ENCODE data around the gene DIP2B. TPM values are rescaled to one million over a fixed set of nuclear protein-coding genes. Genes with fewer than 3 reads are reported as not detected.

DIP2B gene
- total RNA-seq, 2 donors from 2014 or later: 30.8 to 34.3 TPM

GRCh38 chr12:50584135-50584534 is 79.3 kb downstream of the DIP2B start:
- no peak for ATAC-seq
- no peak overlapping the region for H3K4me3 Mint-ChIP-seq
- H3K9me3 Mint-ChIP-seq: no peaks in the 10 kb centered on the region
- no peak for DNase-seq (ENCODE audit: low spot score)
- peaks cover 12 to 18% of the 10 kb centered on the region in 2 donors for H3K4me1 Mint-ChIP-seq (ENCODE audit: low read depth in 2 of 2)
- H3K36me3 Mint-ChIP-seq: no peaks in the 10 kb centered on the region
- H3K27ac Mint-ChIP-seq: no peak overlapping the region
- H3K27me3 Mint-ChIP-seq: no peaks in the 10 kb centered on the region

- ATAC-seq (peak in 1 of 2 donors; percentile 46), DNase-seq (ENCODE audit: low spot score) (no peak)
- peak overlapping the region; percentile 2 for H3K4me3 Mint-ChIP-seq
- H3K27me3 Mint-ChIP-seq: no peaks in the 10 kb centered on the region
- peak overlapping the region in 1 of 2 donors; percentile 28 for H3K27ac Mint-ChIP-seq
- H3K4me1 Mint-ChIP-seq (ENCODE audit: low read depth in 2 of 2): peaks cover 11 to 19% of the 10 kb centered on the region in 2 donors
- no peaks in the 10 kb centered on the region for H3K9me3 Mint-ChIP-seq
- H3K36me3 Mint-ChIP-seq: no peaks in the 10 kb centered on the region
Observed at GRCh38 chr12:50589650-50590435, 85.1 kb downstream of the DIP2B start.

- no peaks in the 10 kb centered on the region for H3K36me3 Mint-ChIP-seq
- DNase-seq (ENCODE audit: low spot score): no peak
- H3K27ac Mint-ChIP-seq: no peak overlapping the region
- H3K4me1 Mint-ChIP-seq (ENCODE audit: low read depth in 2 of 2): peaks cover 13 to 19% of the 10 kb centered on the region in 2 donors
- no peak overlapping the region for H3K4me3 Mint-ChIP-seq
- no peaks in the 10 kb centered on the region for H3K27me3 Mint-ChIP-seq
- no peaks in the 10 kb centered on the region for H3K9me3 Mint-ChIP-seq
- ATAC-seq: no peak
Observed at GRCh38 chr12:50590869-50591268, 86.1 kb downstream of the DIP2B start.

- ATAC-seq: no peak
- peak overlapping the region in 1 of 2 donors; percentile 42 for H3K27ac Mint-ChIP-seq
- no peaks in the 10 kb centered on the region for H3K9me3 Mint-ChIP-seq
- no peak overlapping the region for H3K4me3 Mint-ChIP-seq
- no peaks in the 10 kb centered on the region for H3K36me3 Mint-ChIP-seq
- no peak for DNase-seq (ENCODE audit: low spot score)
- no peaks in the 10 kb centered on the region for H3K27me3 Mint-ChIP-seq
- peaks cover 21 to 28% of the 10 kb centered on the region in 2 donors for H3K4me1 Mint-ChIP-seq (ENCODE audit: low read depth in 2 of 2)
Observed at GRCh38 chr12:50595667-50596066, 90.9 kb downstream of the DIP2B start.

GRCh38 chr12:50597200-50598195 is 92.7 kb downstream of the DIP2B start:
- H3K4me1 Mint-ChIP-seq (ENCODE audit: low read depth in 2 of 2): peaks cover 29 to 33% of the 10 kb centered on the region in 2 donors
- peak; percentile 79 to 96 for ATAC-seq
- peak overlapping the region; percentile 20 for H3K4me3 Mint-ChIP-seq

GRCh38 chr12:50598321-50598862 is 93.6 kb downstream of the DIP2B start:
- Mint-ChIP-seq H3K4me1 (ENCODE audit: low read depth in 2 of 2) (peaks cover 29 to 33% of the 10 kb centered on the region in 2 donors), H3K4me3 (peak overlapping the region; percentile 20)

More at GRCh38 chr12:50597200-50598195, 92.7 kb downstream of the DIP2B start:
- H3K36me3 Mint-ChIP-seq: no peaks in the 10 kb centered on the region
- H3K9me3 Mint-ChIP-seq: no peaks in the 10 kb centered on the region
- H3K27me3 Mint-ChIP-seq: no peaks in the 10 kb centered on the region
- H3K27ac Mint-ChIP-seq: peak overlapping the region; percentile 54 to 58
- no peak for DNase-seq (ENCODE audit: low spot score)

GRCh38 chr12:50599366-50600095 is 94.7 kb downstream of the DIP2B start:
- Mint-ChIP-seq H3K27me3 (no peaks in the 10 kb centered on the region), H3K4me1 (ENCODE audit: low read depth in 2 of 2) (peaks cover 26 to 29% of the 10 kb centered on the region in 2 donors), H3K36me3 (no peaks in the 10 kb centered on the region), H3K9me3 (no peaks in the 10 kb centered on the region), H3K27ac (peak overlapping the region in 1 of 2 donors; percentile 50), H3K4me3 (no peak overlapping the region)
- DNase-seq (ENCODE audit: low spot score) (no peak), ATAC-seq (no peak)

More at GRCh38 chr12:50598321-50598862, 93.6 kb downstream of the DIP2B start:
- no peak for ATAC-seq
- Mint-ChIP-seq H3K36me3 (no peaks in the 10 kb centered on the region), H3K27ac (peak overlapping the region; percentile 16 to 54), H3K9me3 (no peaks in the 10 kb centered on the region), H3K27me3 (no peaks in the 10 kb centered on the region)
- DNase-seq (ENCODE audit: low spot score): no peak

- no peak for ATAC-seq
- Mint-ChIP-seq H3K36me3 (no peaks in the 10 kb centered on the region), H3K27me3 (no peaks in the 10 kb centered on the region), H3K4me1 (ENCODE audit: low read depth in 2 of 2) (peaks cover 26 to 29% of the 10 kb centered on the region in 2 donors), H3K9me3 (no peaks in the 10 kb centered on the region), H3K27ac (no peak overlapping the region), H3K4me3 (no peak overlapping the region)
- no peak for DNase-seq (ENCODE audit: low spot score)
Observed at GRCh38 chr12:50600364-50600763, 95.6 kb downstream of the DIP2B start.

GRCh38 chr12:50603817-50604639 is 99.2 kb downstream of the DIP2B start:
- no peaks in the 10 kb centered on the region for H3K36me3 Mint-ChIP-seq
- ATAC-seq (no peak), DNase-seq (ENCODE audit: low spot score) (no peak)
- no peaks in the 10 kb centered on the region for H3K9me3 Mint-ChIP-seq
- H3K27ac Mint-ChIP-seq: no peak overlapping the region
- no peak overlapping the region for H3K4me3 Mint-ChIP-seq
- H3K4me1 Mint-ChIP-seq (ENCODE audit: low read depth in 2 of 2): peaks cover 14 to 15% of the 10 kb centered on the region in 2 donors
- H3K27me3 Mint-ChIP-seq: no peaks in the 10 kb centered on the region

- no peak overlapping the region for H3K4me3 Mint-ChIP-seq
- H3K4me1 Mint-ChIP-seq (ENCODE audit: low read depth in 2 of 2): peaks cover 14 to 18% of the 10 kb centered on the region in 2 donors
- no peak for ATAC-seq
Observed at GRCh38 chr12:50604640-50604920, 99.8 kb downstream of the DIP2B start.

GRCh38 chr12:50606675-50607375 is 102.0 kb downstream of the DIP2B start:
- H3K27ac Mint-ChIP-seq: peak overlapping the region in 1 of 2 donors; percentile 47
- no peaks in the 10 kb centered on the region for H3K27me3 Mint-ChIP-seq
- DNase-seq (ENCODE audit: low spot score): no peak
- no peak overlapping the region for H3K4me3 Mint-ChIP-seq
- no peaks in the 10 kb centered on the region for H3K36me3 Mint-ChIP-seq
- peaks cover 0 to 10% of the 10 kb centered on the region in 2 donors for H3K4me1 Mint-ChIP-seq (ENCODE audit: low read depth in 2 of 2)
- H3K9me3 Mint-ChIP-seq: no peaks in the 10 kb centered on the region
- ATAC-seq: no peak

More at GRCh38 chr12:50604640-50604920, 99.8 kb downstream of the DIP2B start:
- H3K27ac Mint-ChIP-seq: no peak overlapping the region
- H3K27me3 Mint-ChIP-seq: no peaks in the 10 kb centered on the region
- no peak for DNase-seq (ENCODE audit: low spot score)
- H3K36me3 Mint-ChIP-seq: no peaks in the 10 kb centered on the region
- no peaks in the 10 kb centered on the region for H3K9me3 Mint-ChIP-seq

GRCh38 chr12:50609292-50609874 is 104.6 kb downstream of the DIP2B start:
- Mint-ChIP-seq H3K36me3 (no peaks in the 10 kb centered on the region), H3K27me3 (no peaks in the 10 kb centered on the region), H3K4me1 (ENCODE audit: low read depth in 2 of 2) (peaks cover 0 to 9% of the 10 kb centered on the region in 2 donors), H3K4me3 (no peak overlapping the region), H3K9me3 (no peaks in the 10 kb centered on the region), H3K27ac (no peak overlapping the region)
- DNase-seq (ENCODE audit: low spot score) (no peak), ATAC-seq (no peak)
